Measurements from ENCODE around the gene HBA2. TPM values are rescaled to one million over a fixed set of nuclear protein-coding genes. Genes with fewer than 3 reads are reported as not detected.

Gene HBA2
- total RNA-seq, 1 donor from 2014 or later, result not detected

DNA sequence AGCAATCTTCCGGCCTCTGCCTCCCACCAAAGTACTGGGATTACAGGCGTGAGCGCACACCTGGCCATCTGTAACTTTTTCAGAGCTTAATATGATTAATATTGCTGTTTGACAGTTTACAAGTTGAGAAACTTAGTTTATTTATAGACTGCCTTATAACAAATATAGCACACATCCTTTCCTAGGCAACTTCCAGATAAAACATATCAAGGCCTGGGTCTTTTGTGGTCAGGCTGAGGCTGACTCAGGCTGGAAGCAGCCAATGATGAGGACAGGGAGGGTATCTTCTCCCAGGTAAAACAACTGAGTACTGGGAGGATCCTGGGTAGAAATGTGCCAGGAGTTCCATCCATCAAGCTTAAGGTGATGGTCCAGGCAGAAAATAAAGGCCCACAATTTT is 40.3 kb downstream of the HBA2 start:
- H3K36me3 Mint-ChIP-seq (ENCODE audit: low read depth), result peaks cover 22% of the 10 kb centered on the region
- no peak for DNase-seq (ENCODE audit: low spot score)
- no peaks in the 10 kb centered on the region for H3K27me3 Mint-ChIP-seq (ENCODE audit: low read depth)
- H3K4me1 Mint-ChIP-seq (ENCODE audit: low read depth), result peaks cover 4% of the 10 kb centered on the region
- H3K4me3 Mint-ChIP-seq (ENCODE audit: unreplicated experiment), result no peak overlapping the region
- no peak overlapping the region for H3K27ac Mint-ChIP-seq (ENCODE audit: unreplicated experiment)
- TF ChIP-seq, protein P1, sequence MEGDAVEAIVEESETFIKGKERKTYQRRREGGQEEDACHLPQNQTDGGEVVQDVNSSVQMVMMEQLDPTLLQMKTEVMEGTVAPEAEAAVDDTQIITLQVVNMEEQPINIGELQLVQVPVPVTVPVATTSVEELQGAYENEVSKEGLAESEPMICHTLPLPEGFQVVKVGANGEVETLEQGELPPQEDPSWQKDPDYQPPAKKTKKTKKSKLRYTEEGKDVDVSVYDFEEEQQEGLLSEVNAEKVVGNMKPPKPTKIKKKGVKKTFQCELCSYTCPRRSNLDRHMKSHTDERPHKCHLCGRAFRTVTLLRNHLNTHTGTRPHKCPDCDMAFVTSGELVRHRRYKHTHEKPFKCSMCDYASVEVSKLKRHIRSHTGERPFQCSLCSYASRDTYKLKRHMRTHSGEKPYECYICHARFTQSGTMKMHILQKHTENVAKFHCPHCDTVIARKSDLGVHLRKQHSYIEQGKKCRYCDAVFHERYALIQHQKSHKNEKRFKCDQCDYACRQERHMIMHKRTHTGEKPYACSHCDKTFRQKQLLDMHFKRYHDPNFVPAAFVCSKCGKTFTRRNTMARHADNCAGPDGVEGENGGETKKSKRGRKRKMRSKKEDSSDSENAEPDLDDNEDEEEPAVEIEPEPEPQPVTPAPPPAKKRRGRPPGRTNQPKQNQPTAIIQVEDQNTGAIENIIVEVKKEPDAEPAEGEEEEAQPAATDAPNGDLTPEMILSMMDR (IDR thresholded peaks at IDR 0.05), result no peak
- H3K9me3 Mint-ChIP-seq (ENCODE audit: low read depth), result no peaks in the 10 kb centered on the region

DNA sequence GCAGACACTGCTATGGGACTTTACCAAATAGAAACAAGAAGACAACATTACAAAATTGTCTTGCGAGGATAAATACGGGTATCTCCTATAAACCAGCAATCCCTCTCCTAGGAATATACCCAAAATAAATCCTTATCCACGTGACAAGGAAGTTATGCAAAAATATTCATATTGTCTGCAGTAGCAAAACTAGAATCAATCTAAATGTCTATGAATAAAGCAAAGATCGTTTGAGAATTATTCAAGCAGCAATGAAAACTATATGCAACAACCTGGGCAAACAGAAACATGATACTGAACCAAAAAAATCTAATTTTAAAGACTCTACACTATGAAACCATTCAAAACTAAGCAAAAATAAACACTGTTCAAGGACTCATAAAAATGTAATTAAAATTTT is 47.3 kb downstream of the HBA2 start:
- TF ChIP-seq, protein P1 (IDR thresholded peaks at IDR 0.05), result no peak
- Mint-ChIP-seq H3K9me3 (ENCODE audit: low read depth) (no peaks in the 10 kb centered on the region), H3K27ac (ENCODE audit: unreplicated experiment) (peak overlapping the region; percentile 22), H3K4me1 (ENCODE audit: low read depth) (no peaks in the 10 kb centered on the region), H3K4me3 (ENCODE audit: unreplicated experiment) (no peak overlapping the region), H3K27me3 (ENCODE audit: low read depth) (no peaks in the 10 kb centered on the region), H3K36me3 (ENCODE audit: low read depth) (peaks cover 23% of the 10 kb centered on the region)
- no peak for DNase-seq (ENCODE audit: low spot score)

Other genes starting within 250 kb of the HBA2 start
- 7.3 to 11.3 TPM (median 7.5 TPM) in 3 replicates for gene POLR3K, start 119.3 kb upstream of the HBA2 start, total RNA-seq
- 27.7 to 40.5 TPM (median 28.0 TPM) in 3 replicates for gene SNRNP25, start 119.0 kb upstream of the HBA2 start, total RNA-seq
- 52.4 to 55.5 TPM (median 52.7 TPM) in 3 replicates for gene RHBDF1, start 100.2 kb upstream of the HBA2 start, total RNA-seq
- 52.6 to 65.4 TPM (median 61.1 TPM) in 3 replicates for gene MPG, start 94.7 kb upstream of the HBA2 start, total RNA-seq
- gene NPRL3, start 34.2 kb upstream of the HBA2 start, total RNA-seq, result 32.0 to 39.6 TPM (median 35.4 TPM) in 3 replicates
- gene HBZ, start 20.2 kb upstream of the HBA2 start, total RNA-seq, result not detected in 3 replicates
- not detected in 3 replicates for gene HBM, start 6.9 kb upstream of the HBA2 start, total RNA-seq
- gene HBA1, start 3.8 kb downstream of the HBA2 start, total RNA-seq, result not detected in 3 replicates
- gene HBQ1, start 7.6 kb downstream of the HBA2 start, total RNA-seq, result 0.74 TPM in 1 of 3 replicates, not detected in the others
- 64.6 to 79.4 TPM (median 64.9 TPM) in 3 replicates for gene LUC7L, start 56.6 kb downstream of the HBA2 start, total RNA-seq
- gene FAM234A, start 61.9 kb downstream of the HBA2 start, total RNA-seq, result 122 to 146 TPM (median 125 TPM) in 3 replicates
- gene RGS11, start 103.1 kb downstream of the HBA2 start, total RNA-seq, result 20.3 to 23.2 TPM (median 21.0 TPM) in 3 replicates
- gene ARHGDIG, start 107.7 kb downstream of the HBA2 start, total RNA-seq, result 0.82 to 4.0 TPM (median 3.7 TPM) in 3 replicates
- 0.89 to 1.6 TPM (median 1.5 TPM) in 3 replicates for gene PDIA2, start 110.3 kb downstream of the HBA2 start, total RNA-seq
- gene AXIN1, start 179.8 kb downstream of the HBA2 start, total RNA-seq, result 19.8 to 27.2 TPM (median 26.9 TPM) in 3 replicates
- gene MRPL28, start 197.7 kb downstream of the HBA2 start, total RNA-seq, result 53.4 to 57.7 TPM (median 54.7 TPM) in 3 replicates
- gene PGAP6, start 209.1 kb downstream of the HBA2 start, total RNA-seq, result 49.5 to 61.2 TPM (median 59.7 TPM) in 3 replicates
- 176 to 246 TPM (median 231 TPM) in 3 replicates for gene NME4, start 224.3 kb downstream of the HBA2 start, total RNA-seq
- 21.8 to 25.1 TPM (median 22.2 TPM) in 3 replicates for gene DECR2, start 229.0 kb downstream of the HBA2 start, total RNA-seq

Data from chondrocyte (in vitro differentiated cells).